Epithelial cell of prostate (primary cell): Measurements from ENCODE around the gene CTAG2.
"Not testable (repeated sequence)": the region's sequence is repeated elsewhere in the genome, so short reads cannot be mapped to it uniquely, and the experiment has no call there.

Experiments used
- DNase-seq: peaks from one replicate; pipeline ENCODE4 v3.0.0-alpha.2; 2011; ENCODE audit warnings: low read depth, low spot score
- H3K27ac ChIP-seq: fragments of 450-650 bp; 2 replicates; pipeline ENCODE4 v1.5.1; 2017; ENCODE audit warnings: mild to moderate bottlenecking

CTAG2 gene

DNA sequence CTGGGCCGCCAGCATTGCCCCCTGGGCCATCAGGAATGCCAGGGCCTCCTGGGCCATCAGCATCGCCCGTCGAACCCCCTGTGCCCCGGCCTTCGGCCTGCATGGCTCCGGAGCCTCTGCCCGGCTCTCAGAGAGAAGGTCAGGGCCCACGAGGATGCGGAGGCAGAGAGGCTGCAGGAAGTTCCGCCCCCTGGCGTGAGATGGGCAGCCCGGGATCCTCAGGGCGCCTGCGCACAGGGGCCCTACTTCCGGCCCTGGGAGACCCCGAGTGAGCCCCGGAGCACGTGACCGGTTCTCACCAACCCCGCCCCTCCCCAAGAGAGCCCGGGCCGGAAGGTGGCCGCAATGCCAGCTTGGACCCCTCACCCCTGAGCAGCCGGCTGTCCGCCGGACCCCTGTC lies at the start of gene CTAG2:
Gene CTAG2, minus strand, starts transcription at position 167 of the 400 bp plus-strand sequence. Its CDS starts 64 bp downstream, at position 103.
- H3K27ac ChIP-seq, DNase-seq: not testable (repeated sequence)

DNA sequence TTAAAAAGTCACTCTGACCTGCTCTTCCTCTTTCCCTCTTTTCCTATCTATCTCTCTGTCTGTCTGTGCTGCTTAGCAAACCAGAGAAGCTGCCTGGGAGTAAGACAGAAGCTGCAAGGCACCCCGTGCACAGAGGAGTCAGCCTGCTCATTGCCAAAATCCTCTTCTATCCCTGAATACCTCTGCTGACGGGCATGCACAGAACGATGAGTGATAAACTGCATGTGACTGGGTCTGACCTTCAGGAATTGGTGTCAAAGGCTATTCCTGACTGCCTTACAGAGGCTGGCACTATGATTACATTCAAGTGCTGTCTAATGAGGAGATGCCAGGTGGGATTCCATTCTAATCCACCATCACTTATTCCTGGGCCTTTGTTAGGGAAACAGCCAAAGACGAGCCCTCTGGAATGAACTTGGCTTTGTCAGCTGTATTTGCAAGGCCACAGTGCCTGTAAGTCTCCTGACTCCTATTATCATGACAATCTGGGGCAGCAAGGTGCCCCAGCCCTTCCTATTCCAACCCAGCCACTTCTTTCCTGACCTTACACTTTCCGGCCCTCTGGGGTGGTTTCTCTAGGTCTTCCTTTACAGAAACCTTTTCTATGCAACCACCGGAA lies 45.4 kb upstream of the CTAG2 start:
- no peak for DNase-seq
- H3K27ac ChIP-seq = no peak overlapping the region

DNA sequence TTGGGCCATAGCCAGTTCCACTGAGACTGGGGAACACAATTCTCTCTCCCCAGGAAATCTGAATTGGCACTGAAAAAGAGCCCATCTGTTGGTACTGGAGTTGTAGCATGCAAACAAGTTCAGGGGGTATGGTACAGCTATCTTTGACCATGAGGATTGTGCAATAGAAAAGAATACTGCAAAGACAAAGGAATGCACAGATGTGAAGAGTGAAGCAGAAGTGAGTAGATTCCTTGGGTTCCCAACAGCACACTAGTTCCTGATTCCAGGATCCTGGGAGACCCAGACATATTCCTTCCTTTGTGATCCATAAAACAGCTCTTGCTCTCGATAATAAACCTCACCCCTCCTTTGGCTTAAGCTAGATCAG lies 43.3 kb upstream of the CTAG2 start:
- DNase-seq = no peak
- no peak overlapping the region for H3K27ac ChIP-seq

DNA sequence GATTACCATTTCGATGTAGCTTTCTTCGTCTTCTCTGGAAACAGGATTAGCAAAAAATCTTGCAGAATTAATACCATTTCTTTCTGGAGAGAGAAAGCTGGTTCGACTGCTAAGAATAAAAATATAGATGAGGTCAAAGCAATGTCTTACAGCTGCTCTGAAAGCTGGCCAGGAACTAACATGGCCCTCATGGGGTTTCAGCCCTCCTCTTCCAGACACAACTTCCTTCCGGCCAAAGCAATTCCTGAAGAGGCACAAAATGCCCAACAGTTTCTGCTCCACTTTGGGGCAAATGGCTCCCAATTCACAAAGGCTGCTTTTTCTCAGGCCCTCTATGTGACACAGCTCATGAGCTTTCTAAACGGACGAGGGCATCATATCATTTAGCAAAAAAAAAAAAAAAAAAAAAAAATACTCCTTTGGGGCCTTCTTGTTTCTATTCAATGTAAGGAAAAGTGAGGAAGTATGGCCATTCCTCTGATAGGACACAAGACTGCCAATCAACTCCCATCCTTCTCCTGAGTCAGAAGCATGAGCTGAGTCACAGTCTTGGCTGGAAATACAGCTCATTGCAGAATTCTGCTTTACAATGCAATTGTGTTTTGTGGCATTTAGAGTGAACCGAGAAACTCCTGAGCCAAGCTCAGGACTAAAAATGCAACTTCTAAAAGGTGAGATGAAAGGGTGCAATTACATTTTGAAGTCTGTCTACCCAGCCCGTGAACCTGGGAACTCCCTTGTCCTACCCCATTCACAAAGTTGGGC lies 42.7 kb upstream of the CTAG2 start:
- H3K27ac ChIP-seq = no peak overlapping the region
- no peak for DNase-seq

DNA sequence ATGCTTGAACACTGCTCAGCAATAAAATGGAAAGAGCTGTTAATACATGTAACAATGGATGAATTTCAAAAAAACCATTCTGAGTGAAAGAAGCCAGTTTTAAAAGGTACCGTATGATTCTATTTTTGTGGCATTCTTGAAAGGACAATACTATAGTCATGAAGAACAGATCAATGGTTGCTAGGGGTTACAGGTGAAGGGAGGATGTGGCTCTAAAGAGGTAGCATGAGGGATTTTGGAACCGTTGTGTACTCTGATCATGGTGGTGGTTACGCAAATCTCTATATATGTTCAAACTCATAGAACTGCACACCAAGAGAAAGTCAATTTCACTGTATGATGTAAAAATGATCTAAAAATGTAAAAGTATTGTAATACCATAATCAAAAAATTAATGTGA lies 40.0 kb upstream of the CTAG2 start:
- DNase-seq = no peak
- no peak overlapping the region for H3K27ac ChIP-seq

DNA sequence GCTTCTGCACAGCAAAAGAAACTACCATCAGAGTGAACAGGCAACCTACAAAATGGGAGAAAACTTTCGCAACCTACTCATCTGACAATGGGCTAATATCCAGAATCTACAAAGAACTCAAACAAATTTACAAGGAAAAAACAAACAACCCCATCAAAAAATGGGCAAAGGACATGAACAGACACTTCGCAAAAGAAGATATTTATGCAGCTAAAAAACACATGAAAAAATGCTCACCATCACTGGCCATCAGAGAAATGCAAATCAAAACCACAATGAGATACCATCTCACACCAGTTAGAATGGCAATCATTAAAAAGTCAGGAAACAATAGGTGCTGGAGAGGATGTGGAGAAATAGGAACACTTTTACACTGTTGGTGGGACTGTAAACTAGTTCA lies 37.1 kb upstream of the CTAG2 start:
- not testable (repeated sequence) for DNase-seq, H3K27ac ChIP-seq

DNA sequence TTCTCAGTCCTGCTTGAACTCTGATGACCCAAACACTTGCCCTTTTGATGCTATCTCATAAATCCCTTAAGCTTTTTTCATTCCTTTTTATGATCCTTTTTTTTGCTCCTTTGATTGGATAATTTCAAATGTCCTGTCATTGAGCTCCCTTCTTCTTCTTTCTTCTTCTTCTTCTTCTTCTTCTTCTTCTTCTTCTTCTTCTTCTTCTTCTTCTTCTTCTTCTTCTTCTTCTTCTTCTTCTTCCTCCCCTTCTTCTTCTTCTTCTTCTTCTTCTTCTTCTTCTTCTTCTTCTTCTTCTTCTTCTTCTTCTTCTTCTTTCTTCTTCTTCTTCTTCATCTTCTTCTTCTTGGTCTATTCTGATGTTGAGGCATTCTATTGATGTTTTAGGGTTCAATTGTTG lies 18.7 kb upstream of the CTAG2 start:
- DNase-seq, H3K27ac ChIP-seq: not testable (repeated sequence)

DNA sequence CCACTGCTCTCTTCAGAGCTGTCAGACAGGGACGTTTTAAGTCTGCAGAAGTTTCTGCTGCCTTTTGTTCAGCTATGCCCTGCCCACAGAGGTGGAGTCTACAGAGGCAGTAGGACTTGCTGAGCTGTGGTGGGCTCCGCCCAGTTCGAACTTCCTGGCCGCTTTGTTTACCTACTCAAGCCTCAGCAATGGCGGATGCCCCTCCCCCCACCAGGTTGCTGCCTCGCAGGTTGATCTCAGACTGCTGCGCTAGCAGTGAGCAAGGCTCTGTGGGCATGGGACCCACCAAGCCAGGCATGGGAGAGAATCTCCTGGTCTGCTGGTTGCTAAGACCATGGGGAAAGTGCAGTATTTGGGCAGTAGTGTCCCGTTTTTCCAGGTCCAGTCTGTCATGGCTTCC lies 17.5 kb upstream of the CTAG2 start:
- not testable (repeated sequence) for DNase-seq, H3K27ac ChIP-seq

DNA sequence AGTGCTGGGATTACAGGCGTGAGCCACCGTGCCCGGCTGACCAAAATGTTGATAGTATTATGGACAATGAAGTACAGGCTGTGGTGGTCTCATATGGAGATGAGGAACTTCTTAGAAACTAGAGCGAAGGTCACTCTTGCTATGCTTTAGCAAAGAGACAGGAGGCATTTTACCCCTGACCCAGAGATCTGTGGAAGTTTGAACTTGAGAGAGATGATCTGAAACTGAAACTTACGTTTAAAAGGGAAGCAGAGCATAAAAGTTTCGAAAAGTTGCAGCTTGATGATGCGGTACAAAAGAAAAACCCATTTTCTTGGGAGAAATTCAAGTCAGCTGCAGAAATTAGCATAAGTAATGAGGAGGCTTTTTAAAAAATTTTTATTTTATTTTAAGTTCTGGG lies 8.5 kb upstream of the CTAG2 start:
- H3K27ac ChIP-seq = no peak overlapping the region
- DNase-seq = no peak

DNA sequence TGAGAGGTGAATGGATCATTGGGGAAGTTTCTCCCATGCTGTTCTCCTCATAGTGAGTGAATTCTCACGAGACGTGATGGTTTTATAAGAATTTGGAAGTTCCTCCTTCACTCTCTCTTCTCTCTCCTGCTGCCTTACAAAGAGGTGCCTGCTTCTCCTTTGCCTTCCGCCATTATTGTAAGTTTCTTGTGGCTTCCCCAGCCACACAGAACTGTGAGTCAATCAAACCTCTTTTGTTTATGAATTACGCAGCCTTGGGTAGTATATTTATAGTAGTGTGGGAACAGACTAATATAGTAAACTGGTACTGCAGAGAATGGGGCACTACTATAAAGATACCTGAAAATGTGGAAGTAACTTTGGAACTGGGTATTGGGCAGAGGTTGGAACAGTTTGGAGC lies 7.8 kb upstream of the CTAG2 start:
- DNase-seq = no peak
- no peak overlapping the region for H3K27ac ChIP-seq

DNA sequence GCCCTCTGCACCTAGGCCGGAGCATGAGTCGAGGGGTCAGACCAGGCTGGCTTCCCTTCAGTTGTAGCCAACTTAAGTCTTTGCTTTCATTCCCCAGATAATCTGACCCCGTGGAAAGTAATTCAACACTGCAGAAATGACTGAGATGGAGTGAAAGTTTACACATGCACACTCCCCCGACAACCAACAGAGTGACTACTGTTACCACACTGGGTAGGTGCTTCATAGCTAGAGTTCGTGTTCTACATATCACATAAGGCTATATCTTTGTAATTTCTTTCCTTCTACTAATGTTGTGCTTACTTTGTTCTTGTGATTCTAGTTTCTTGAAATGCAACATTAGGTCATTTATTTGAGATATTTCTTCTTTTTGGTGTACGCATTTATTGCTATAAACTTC lies 7.2 kb upstream of the CTAG2 start:
- DNase-seq = no peak
- no peak overlapping the region for H3K27ac ChIP-seq

DNA sequence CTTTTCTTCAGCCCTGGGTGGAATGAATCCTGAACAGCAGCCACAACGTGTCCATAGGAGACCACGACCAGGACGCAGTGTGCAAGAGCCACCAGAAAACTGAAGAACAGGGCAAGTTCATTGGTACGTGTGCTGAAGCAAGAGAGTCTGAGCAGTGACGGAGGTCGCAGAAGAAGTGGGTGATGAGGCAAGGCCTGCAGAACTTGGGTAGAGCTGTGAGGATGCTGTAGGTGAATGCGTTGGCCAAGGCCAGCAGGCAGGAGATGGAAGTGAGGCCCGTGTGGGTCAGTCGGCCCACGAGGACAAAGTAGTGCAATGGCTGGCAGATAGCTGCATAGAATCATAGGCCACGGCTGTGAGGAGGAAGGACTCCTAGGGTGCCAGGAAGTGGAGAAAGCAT lies 5.6 kb upstream of the CTAG2 start:
- no peak for DNase-seq
- no peak overlapping the region for H3K27ac ChIP-seq

DNA sequence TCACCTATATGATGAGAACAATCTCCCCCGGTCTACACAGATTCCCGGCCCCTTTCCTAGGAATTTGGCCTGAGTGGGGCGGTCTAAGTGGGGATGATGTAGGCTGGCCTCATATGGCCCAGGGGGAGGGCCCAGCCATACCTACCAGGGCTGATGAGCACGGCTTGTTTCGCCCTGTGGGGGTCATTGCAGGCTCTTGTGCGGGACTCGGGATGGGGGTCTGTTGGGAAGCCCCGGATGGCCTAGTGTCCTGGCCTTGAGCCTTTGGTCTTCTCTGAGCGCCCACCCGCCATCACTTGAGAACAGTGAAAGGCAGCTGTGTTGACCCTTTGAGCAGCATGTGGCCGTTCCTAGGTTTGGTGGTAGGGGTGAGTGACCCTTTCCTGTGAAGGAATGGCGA lies 4.8 kb upstream of the CTAG2 start:
- no peak for DNase-seq
- no peak overlapping the region for H3K27ac ChIP-seq

DNA sequence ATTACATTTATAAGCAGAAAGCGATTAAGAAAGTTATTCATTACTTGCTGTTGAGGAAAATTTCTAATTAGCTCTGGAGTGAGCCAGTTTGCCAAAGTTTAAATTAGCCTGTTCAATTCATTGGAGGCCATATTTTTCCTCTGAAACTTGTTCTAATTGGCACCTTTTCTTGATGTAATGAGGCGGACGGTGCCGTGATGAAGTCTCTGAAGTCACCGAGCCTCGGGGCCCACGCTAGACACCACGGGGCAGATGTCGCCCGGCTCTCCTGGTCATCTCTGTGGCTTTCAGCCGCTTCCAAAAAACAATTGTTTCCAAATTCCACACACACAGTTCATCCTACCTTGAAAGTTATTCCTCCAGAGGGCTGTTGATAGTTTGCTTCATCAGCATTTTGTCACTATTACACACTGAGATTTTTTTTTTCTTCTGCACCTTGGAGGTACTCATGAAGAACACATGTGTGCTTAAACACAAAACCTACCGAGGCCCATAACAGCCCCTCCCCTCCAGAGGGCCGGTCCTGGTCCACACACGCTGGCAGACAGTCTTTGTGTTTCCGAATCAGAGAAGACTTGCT lies 3.9 kb upstream of the CTAG2 start:
- no peak overlapping the region for H3K27ac ChIP-seq
- DNase-seq = no peak

DNA sequence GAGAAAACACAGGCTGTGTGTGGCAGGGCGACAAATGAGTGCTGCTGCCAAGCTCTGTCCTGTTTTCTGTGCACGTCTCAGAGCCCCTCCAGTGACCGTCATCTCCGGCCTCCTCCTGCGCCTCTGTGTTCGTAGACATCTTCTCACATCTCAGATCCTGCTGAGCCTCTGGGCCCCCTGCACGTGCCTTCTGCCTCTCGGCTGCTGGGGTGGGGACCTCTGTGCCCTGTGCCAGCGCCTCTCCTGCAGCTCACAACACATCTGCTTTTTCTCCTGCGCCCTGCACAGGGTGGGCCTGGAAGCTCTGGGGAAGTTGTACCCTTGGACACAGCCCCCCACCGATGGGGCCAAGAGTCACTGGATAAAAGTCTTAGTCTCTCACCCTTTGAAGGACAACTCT lies 2.4 kb upstream of the CTAG2 start:
- no peak overlapping the region for H3K27ac ChIP-seq
- no peak for DNase-seq

DNA sequence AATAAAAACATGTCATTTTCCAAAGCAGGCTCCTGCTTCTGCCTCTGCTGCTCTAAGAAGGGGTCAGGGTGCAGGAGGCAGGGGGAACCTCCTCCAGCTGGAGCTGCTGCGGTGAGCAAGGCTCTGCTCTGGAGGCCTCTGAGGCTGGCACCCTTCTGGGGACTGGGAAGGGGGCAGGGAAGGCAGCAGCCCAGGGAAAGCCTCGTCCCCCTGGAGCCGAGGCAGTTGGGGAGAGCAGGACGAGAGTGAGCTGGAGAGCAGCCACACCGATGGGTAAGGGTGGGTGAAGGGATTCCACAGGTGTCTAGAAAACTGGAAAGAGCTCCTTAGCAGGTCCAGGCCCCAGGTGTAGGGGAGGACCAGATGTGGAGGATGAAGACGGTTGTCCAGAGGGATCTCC lies 2.0 kb upstream of the CTAG2 start:
- no peak for DNase-seq
- no peak overlapping the region for H3K27ac ChIP-seq

DNA sequence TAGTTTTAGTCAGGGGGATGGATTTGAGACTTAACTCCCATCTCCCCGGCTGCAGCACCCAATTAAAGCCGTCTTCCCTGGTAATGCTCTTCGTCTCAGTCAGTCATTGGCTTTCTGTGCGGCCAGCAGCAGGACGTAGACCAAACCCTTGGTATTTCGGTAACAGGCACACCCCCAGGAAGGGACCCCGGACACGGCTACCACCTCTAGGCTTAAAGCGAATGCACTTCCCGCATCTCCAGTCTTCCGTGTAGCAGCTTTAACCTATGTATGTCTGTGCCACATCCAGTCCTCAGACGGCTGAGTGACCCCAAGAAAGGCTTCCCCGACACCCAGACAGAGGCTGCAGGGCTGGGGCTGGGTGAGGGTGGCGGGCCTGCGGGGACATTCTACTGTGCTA lies 1.5 kb upstream of the CTAG2 start:
- no peak for DNase-seq
- H3K27ac ChIP-seq = no peak overlapping the region

DNA sequence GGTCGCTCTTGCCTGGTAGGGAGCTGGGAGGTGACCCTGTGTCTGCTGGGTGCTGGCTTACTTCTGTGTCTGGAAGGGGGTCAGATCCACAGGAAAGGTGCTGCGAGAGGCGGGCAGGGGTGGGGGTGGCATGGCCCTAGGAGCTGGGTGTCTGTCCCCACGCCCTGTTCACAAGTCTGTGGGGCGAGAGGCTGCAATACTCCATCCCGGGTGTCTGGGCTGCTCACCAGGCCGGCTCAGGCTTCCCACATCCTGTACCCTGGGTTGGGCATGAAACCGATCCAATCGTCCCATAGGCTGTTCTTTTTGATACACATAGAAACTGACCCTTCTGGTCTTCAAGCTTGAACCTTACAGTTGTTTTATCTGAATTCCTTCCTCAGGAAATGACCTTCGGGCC lies 993 bp upstream of the CTAG2 start:
- H3K27ac ChIP-seq = no peak overlapping the region
- DNase-seq = no peak

DNA sequence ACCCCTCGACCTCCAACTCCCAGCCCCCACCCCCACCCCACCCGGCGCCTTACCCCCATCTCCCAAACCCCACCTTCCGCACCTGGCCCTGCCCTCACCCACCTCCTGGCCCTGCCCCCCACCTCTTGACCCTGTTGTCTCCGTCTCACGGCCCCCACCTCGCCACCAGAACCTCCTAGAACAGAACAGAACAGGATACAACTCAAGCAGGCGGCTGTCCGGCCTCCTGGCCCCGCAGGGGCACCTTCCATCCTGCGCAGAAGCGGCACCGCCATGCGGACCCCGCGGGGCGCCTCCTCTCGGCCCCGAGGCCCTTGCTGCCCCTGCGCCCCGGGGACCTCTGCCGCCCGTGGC lies 354 bp downstream of the CTAG2 start:
- H3K27ac ChIP-seq = no peak overlapping the region
- no peak for DNase-seq

DNA sequence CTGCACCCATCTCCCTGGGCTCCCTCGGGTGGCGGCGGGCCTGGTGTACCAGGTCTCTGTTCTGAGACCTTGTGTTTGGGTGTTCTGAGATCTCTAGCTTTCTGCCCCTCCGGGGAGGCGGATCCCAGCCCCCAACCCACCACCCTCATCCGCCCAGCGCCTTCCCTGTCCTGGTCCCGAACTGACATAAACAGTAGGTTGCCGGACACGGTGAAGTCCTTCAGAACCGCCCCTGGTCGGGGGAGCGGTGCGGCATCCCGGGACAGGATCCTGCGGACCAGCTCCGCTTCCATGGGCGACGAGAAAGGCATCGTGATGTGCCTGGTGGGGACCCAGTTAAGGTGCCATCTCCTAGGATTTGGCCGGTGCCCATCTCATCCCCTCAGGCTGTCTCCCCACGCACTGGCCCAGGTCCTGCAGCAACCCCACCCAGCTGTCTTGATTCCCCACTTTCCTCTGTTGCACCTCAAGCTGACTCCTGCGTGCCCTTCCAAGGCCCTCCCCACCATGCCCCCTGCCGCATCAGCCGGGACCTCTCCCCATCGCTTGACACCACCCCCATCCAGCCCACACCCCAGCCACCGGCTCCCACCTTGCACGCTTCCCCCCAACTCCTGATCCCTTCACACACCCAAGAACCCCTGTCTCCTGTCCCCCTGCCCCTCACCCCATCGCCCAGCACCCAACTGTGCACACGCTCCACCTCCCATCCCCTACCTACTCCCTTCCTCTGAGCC lies 900 bp downstream of the CTAG2 start:
- H3K27ac ChIP-seq = no peak overlapping the region
- no peak for DNase-seq

DNA sequence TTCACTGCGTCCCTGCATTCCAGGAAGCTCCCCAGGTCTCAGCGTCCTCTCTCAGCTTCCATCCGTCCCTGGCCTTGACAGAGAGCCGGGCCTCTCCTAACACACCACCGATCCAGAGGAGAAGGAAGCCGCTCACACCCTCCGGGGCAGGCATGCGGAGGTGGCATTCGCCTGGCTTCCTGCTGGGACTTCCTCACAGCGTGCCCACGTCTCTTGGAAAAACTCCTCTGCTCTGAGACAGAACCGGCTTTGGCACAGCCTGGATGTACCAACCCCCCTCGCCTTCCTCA lies 3.2 kb downstream of the CTAG2 start:
- no peak overlapping the region for H3K27ac ChIP-seq
- DNase-seq = no peak
